ENCODE data around the gene EFCAB6.

DNA sequence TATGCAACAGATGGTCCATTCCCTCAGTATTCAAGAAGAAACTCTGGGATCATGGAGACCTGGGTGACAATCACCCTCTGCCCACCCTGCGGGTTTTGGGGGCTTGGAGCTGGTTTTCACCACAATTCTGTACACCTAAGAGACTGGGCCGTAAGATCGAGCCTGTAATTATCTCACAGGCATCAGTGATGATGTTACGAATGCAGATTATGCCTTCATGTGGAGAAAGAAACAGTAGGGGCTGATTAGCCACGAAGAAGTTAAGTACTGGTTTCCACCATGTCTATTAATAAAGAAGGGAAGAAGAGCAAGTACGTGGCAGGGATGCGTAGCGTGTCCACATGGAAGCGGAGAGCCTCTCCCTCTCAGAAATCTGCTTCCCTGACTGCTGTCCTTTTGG lies 5.3 kb upstream of the EFCAB6 start:
- TF ChIP-seq, protein P1, sequence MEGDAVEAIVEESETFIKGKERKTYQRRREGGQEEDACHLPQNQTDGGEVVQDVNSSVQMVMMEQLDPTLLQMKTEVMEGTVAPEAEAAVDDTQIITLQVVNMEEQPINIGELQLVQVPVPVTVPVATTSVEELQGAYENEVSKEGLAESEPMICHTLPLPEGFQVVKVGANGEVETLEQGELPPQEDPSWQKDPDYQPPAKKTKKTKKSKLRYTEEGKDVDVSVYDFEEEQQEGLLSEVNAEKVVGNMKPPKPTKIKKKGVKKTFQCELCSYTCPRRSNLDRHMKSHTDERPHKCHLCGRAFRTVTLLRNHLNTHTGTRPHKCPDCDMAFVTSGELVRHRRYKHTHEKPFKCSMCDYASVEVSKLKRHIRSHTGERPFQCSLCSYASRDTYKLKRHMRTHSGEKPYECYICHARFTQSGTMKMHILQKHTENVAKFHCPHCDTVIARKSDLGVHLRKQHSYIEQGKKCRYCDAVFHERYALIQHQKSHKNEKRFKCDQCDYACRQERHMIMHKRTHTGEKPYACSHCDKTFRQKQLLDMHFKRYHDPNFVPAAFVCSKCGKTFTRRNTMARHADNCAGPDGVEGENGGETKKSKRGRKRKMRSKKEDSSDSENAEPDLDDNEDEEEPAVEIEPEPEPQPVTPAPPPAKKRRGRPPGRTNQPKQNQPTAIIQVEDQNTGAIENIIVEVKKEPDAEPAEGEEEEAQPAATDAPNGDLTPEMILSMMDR (IDR thresholded peaks at IDR 0.05) = no peak
- TF ChIP-seq POLR2A (IDR thresholded peaks at IDR 0.05) = no peak
